BLaER1 (cell line): ENCODE measurements around the gene CHERP.
A peak's percentile ranks its signal among the peaks of the same experiment; 100 is the strongest.

Source experiments
- H3K27ac ChIP-seq: shearing (Covaris generic); formaldehyde crosslinking; 2 replicates; pipeline ENCODE4 v1.8.1; 2022
- H3K27me3 ChIP-seq: shearing (Covaris generic); formaldehyde crosslinking; 2 replicates; pipeline ENCODE4 v1.8.1; 2022
- H3K36me3 ChIP-seq: shearing (Covaris generic); formaldehyde crosslinking; 2 replicates; pipeline ENCODE4 v1.8.1; 2022
- H3K4me1 ChIP-seq: shearing (Covaris generic); formaldehyde crosslinking; 2 replicates; pipeline ENCODE4 v1.8.1; 2022
- H3K4me2 ChIP-seq: shearing (Covaris generic); formaldehyde crosslinking; 2 replicates; pipeline ENCODE4 v1.8.1; 2022
- H3K4me3 ChIP-seq: shearing (Covaris generic); formaldehyde crosslinking; 2 replicates; pipeline ENCODE4 v1.8.1; 2022
- H3K9ac ChIP-seq: shearing (Covaris generic); formaldehyde crosslinking; 2 replicates; pipeline ENCODE4 v1.8.1; 2022
- H3K9me3 ChIP-seq: shearing (Covaris generic); formaldehyde crosslinking; 2 replicates; pipeline ENCODE4 v1.8.1; 2022
- H4K20me1 ChIP-seq: shearing (Covaris generic); formaldehyde crosslinking; 2 replicates; pipeline ENCODE4 v1.8.1; 2022
- Cebpa-rat ChIP-seq: shearing (Covaris generic); IDR thresholded peaks from 2 replicates; pipeline ENCODE4 v1.8.1; 2022

CHERP gene, protein sequence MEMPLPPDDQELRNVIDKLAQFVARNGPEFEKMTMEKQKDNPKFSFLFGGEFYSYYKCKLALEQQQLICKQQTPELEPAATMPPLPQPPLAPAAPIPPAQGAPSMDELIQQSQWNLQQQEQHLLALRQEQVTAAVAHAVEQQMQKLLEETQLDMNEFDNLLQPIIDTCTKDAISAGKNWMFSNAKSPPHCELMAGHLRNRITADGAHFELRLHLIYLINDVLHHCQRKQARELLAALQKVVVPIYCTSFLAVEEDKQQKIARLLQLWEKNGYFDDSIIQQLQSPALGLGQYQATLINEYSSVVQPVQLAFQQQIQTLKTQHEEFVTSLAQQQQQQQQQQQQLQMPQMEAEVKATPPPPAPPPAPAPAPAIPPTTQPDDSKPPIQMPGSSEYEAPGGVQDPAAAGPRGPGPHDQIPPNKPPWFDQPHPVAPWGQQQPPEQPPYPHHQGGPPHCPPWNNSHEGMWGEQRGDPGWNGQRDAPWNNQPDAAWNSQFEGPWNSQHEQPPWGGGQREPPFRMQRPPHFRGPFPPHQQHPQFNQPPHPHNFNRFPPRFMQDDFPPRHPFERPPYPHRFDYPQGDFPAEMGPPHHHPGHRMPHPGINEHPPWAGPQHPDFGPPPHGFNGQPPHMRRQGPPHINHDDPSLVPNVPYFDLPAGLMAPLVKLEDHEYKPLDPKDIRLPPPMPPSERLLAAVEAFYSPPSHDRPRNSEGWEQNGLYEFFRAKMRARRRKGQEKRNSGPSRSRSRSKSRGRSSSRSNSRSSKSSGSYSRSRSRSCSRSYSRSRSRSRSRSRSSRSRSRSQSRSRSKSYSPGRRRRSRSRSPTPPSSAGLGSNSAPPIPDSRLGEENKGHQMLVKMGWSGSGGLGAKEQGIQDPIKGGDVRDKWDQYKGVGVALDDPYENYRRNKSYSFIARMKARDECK

DNA sequence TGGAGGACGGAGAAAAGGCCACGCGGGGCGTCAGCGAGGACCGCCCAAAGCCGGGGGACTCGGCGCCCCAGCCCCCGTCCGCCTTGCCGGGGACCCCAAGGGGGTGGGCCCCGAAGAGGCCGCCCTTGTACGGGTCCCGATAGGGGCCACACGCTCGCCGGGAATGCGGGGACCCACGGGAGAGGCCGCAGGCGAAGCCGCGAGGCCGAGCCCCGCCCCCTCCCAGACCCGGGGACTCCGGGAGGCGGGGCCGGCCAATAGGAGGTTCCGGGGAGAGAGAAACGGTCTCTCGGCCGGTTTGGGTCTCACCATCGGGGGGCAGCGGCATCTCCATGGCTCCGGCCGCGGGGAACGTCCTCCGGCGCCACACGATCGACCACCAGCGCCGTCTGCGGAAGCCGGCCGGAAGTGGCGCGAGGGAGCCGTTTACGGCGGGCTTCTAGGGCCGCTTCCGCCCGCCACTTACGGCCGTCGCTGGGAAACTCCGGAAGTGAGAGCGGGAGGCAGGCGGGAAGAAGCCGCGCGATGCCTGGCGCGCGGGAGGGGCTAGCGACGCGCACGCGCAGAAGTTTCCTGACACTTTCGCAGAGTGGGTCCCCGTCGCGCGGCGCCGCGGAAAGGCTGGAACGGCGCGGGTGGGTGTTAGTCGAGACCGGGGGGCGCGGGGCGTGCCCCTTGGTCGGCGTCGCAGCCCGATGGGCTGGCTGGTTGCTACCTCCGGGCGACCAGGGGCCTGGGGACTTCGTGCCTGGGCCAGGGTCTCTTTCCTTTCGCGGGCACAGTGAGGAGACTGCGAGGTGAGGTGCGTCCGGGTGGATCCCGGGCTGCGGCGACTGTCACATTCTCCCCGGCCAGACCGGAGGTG is at the start of gene CHERP:
CHERP (minus strand) TSS at position 393 of the 865 bp plus-strand sequence; CDS start at position 334, 59 bp downstream.
- TF ChIP-seq Cebpa-rat, result no peak
- Histone ChIP-seq H3K36me3 (peaks cover 35% of the 10 kb centered on the region), H3K4me3 (peak within 1 kb of the TSS; percentile 89), H3K4me2 (peak within 1 kb of the TSS; percentile 93), H3K27ac (peak within 1 kb of the TSS; percentile 92), H3K4me1 (peaks cover 60% of the 10 kb centered on the region), H3K9ac (peak within 1 kb of the TSS; percentile 97), H3K27me3 (no peaks in the 10 kb centered on the region), H4K20me1 (peaks cover 49% of the 10 kb centered on the region), H3K9me3 (no peaks in the 10 kb centered on the region)

DNA sequence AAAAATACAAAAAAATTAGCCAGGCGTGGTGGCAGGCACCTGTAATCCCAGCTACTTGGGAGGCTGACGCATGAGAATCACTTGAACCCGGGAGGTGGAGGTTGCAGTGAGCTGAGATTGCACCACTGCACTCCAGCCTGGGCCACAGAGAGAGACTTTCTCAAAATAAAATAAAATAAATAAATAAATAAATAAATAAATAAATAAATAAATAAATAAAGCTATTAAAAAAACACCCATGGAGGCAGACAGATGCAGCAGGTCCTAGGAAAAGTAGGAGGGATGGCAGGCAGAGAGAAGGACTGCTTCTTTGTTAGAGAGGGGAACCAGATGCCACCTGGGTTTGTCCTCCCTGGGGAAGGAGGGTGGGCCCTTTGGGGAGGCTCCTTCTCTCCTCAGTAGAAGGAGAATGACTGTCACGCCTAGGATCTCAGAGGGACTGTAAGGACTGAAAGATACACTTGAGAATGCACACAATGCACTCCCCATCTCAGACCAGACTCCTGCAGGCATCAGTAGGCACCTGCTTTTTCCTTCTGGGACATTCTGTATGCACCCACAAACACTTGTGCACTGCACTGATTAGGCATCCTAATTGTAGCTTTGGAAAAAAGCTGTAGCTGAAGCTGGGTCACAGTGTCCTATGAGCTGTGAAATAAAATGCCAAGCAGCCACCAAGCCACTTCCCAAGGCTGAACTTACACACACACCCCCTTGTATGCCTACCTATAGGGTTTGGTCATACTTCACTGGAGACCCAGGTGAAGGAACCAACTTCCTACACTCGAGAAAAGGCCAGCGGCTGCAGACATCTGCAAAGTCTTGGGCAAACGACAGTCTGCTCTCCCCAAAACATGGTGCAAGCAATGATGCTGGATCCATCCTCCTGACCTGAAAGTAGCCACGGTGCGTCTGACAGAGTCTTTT is 48.9 kb upstream of the CHERP start:
- Histone ChIP-seq H3K36me3 (no peaks in the 10 kb centered on the region), H3K4me2 (peak overlapping the region; percentile 95), H3K9ac (no peak overlapping the region), H3K4me3 (no peak overlapping the region), H4K20me1 (peaks cover 100% of the 10 kb centered on the region), H3K4me1 (peaks cover 100% of the 10 kb centered on the region), H3K27ac (no peak overlapping the region), H3K27me3 (no peaks in the 10 kb centered on the region), H3K9me3 (no peaks in the 10 kb centered on the region)
- no peak for TF ChIP-seq Cebpa-rat

DNA sequence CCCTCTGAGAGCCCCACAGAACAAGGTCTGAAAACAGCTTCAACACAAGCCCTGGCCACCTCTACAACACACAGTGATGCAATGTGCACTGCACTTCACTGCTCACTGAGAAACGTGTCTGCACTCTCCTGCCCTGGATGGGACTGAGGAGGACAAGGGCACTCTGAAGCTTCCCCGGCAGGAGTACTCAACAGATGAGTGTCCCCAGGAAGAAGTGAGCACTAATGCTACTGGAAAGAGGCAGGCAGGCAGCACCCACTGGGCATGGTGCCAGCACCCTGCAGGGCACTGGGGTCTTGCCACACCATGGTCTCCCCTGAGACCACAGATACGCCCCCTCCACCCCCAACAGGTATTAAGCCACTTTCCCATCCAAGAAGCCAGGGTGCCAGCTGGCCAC is 47.7 kb upstream of the CHERP start:
- no peak for TF ChIP-seq Cebpa-rat
- peaks cover 100% of the 10 kb centered on the region for H4K20me1 ChIP-seq
- H3K27ac ChIP-seq, result no peak overlapping the region
- H3K9ac ChIP-seq, result no peak overlapping the region
- H3K4me2 ChIP-seq, result peak overlapping the region; percentile 95
- H3K4me3 ChIP-seq, result no peak overlapping the region
- H3K27me3 ChIP-seq, result no peaks in the 10 kb centered on the region
- H3K4me1 ChIP-seq, result peaks cover 100% of the 10 kb centered on the region
- no peaks in the 10 kb centered on the region for H3K36me3 ChIP-seq
- H3K9me3 ChIP-seq, result no peaks in the 10 kb centered on the region

DNA sequence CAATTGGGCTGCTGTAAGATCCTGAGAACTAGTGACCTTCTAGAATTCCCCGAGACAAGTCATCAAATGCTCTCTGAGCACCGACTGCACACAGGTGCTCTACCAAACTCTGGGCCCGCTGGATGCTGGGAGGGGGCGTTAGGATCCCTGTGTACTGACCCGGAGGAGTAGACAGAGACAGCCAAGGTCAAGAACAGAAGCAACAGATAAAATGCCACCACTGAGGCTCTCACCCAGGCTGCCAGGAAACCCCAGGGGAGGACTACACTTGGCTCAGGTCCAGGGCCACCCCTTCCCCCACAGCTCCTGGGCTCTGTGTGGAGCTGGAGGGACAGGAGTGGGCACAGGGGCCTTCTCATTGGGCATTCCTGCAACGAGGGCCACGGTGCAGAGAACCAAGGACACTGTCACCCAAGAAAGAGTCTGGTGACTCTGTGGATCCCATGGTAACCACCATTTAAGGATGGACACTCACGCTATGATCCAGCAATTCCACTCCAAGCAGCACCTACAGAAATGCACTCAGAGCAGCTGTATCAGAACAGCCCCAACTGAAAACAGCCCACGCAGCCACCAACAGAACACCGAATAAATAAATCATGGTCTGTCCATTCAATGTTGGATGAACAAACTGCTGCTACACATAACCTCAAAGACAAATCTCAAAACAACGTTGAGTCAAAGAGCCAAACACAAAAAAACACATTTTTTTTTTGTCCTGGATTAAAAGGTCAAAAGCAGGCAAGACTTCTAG is 46.8 kb upstream of the CHERP start:
- Histone ChIP-seq H3K4me1 (peaks cover 99% of the 10 kb centered on the region), H4K20me1 (peaks cover 98% of the 10 kb centered on the region), H3K27me3 (no peaks in the 10 kb centered on the region), H3K27ac (peak overlapping the region; percentile 83), H3K9ac (peak overlapping the region; percentile 58; the same call in 1 of the 2 replicates), H3K9me3 (no peaks in the 10 kb centered on the region), H3K36me3 (no peaks in the 10 kb centered on the region), H3K4me2 (peak overlapping the region; percentile 95), H3K4me3 (peak overlapping the region; percentile 62; the same call in 1 of the 2 replicates)
- no peak for TF ChIP-seq Cebpa-rat

DNA sequence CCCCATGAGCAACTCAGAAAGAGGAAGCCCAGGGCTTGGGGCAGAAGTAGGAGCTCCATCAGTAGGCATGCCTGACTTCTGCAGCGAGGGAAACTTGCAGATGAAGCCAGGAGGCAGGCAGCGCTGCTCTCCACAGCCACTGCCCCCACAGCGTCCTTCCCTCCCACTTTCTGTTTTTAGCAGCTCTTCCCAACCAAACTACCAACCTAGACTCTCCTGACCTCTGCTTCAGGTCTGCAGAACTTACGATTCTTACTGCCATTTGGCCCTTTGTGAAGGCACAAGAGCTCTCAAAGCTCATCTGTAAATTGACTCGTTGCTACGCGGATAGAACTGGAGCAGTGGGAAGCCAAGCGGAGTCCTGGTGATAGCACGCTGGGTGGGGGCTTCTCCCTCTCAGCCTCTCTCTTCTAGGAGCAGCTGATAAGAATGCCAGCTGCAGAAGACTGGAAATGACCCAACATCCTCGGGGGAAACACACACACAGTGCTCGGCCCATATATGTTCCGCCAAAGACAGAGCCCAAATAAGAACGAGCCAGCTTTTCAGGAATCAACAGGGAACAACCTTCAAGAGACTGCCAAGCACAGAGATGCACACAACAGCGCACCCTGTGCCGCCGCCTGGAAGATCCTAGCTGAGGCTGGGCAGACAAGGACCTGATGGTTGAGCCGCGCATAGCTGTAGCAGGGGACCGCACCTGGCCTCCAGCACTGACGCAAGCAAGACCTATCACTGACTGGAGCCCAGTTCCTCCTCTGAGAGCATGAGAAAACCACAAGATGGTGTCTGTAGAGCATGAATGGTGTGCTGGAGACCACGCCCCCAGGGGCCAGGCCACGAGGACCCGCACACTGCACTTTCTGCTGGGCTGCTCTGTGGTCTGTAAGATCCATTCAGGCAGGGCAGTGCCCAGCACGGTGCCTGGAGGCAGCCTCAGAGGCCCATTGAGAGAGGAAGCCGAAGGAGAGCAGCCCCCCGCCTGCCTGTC is 45.9 kb upstream of the CHERP start:
- Histone ChIP-seq H3K4me1 (peaks cover 99% of the 10 kb centered on the region), H3K27ac (peak overlapping the region; percentile 83), H3K9ac (peak overlapping the region; percentile 58), H3K4me2 (peak overlapping the region; percentile 95), H4K20me1 (peaks cover 98% of the 10 kb centered on the region), H3K9me3 (no peaks in the 10 kb centered on the region), H3K36me3 (no peaks in the 10 kb centered on the region), H3K27me3 (no peaks in the 10 kb centered on the region), H3K4me3 (peak overlapping the region; percentile 62)
- no peak for TF ChIP-seq Cebpa-rat

DNA sequence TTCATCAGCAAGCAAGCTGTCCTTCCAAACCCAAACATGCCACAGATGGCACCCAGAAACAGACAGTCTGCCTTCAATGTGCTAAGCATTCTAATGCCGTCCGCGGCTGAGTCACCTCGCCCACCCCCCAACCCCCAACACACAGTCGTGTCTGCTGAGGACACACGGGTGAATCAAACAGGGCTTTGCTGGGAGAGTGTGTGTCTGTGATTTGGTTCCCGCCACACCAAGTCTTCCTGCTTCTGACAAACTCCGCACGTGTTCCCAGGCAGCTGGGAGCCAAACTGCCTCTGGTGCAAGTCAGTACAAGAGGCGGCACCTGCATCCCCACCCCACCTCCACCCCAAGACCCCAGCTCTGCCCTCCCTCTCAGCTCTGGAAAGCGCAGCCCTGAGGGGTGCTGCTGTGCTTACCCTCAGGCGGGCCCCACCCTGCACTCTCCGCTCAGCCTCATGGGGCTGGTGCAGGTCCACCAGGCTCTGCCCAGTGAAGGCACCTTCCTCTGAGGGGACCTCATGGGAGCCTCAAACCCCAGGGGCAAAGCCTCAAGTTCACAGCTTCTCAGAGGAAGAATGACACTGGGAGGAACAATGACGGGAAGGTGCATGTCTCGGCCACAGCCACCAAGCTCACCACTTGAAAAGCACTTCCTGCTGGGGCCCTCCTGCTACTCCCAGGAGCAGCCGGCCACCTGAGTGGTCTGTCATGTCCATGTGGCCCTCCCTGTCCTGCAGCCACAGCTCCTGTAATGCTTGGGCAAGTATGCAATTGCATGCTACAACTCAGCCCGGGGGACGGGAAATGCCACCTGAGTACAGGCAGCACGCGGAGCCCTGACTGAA is 45.0 kb upstream of the CHERP start:
- Histone ChIP-seq H4K20me1 (peaks cover 98% of the 10 kb centered on the region), H3K4me2 (peak overlapping the region; percentile 95), H3K27me3 (no peaks in the 10 kb centered on the region), H3K4me1 (peaks cover 99% of the 10 kb centered on the region), H3K9ac (peak overlapping the region; percentile 58), H3K27ac (peak overlapping the region; percentile 83), H3K9me3 (no peaks in the 10 kb centered on the region), H3K4me3 (peak overlapping the region; percentile 62), H3K36me3 (peaks cover 7% of the 10 kb centered on the region)
- no peak for TF ChIP-seq Cebpa-rat
